GM12878 (cell line): ENCODE results near the gene HOGA1. TPM values are rescaled to one million over a fixed set of nuclear protein-coding genes. Genes with fewer than 3 reads are reported as not detected.

Experiments
- ATAC-seq: fragments of 200-7000 bp; cut with Tn5 transposase; 3 replicates; pipeline ENCODE4 v1.9.1; 2020; ENCODE audit warnings: mild to moderate bottlenecking, moderate library complexity
- BruUV-seq: library from RNA; stranded (reverse); fragments of 400-500 nt; replicated peaks from 2 replicates; lab custom pipeline; 2021; lab: Mats Ljungman, UMichigan
- CTCF ChIA-PET: fragments of 300-600 bp; sonication (Branson Sonifier 250); formaldehyde crosslinking; extraction: SDS; loops from one replicate; lab custom pipeline; 2021; ENCODE audit warnings: inconsistent platforms; lab: Yijun Ruan, JAX
- POLR2A ChIA-PET: fragments of 350-600 bp; formaldehyde crosslinking; extraction: SDS; loops from one replicate; lab custom pipeline; 2021; ENCODE audit warnings: inconsistent platforms; lab: Charles Lee
- RAD21 ChIA-PET: fragments of 300-600 bp; sonication (Branson Sonifier 250); formaldehyde crosslinking; loops from one replicate; lab custom pipeline; 2023; ENCODE audit warnings: antibody characterized with exemption; ENCODE audit not compliant: unreplicated experiment; lab: Charles Lee
- SMC1A ChIA-PET: fragments of 300-600 bp; sonication (Branson Sonifier 250); formaldehyde crosslinking; loops from one replicate; lab custom pipeline; 2023; ENCODE audit not compliant: unreplicated experiment, uncharacterized antibody; lab: Charles Lee
- DNase-seq: peaks from one replicate; pipeline ENCODE4 v3.0.0-alpha.2; 2011; ENCODE audit warnings: low read depth, low spot score
- FAIRE-seq: peaks from 3 replicates; lab custom pipeline; 2011; peaks lifted over from hg19 to GRCh38; lab: Jason Lieb, UNC
- H2AFZ ChIP-seq: 2 replicates; pipeline ENCODE4 v1.6.0; 2011; ENCODE audit warnings: low read depth, low read length, control low read depth; ENCODE audit not compliant: control insufficient read depth
- H3K27ac ChIP-seq: 2 replicates; pipeline ENCODE4 v1.5.1; 2011; ENCODE audit warnings: control low read depth; ENCODE audit not compliant: control insufficient read depth, insufficient read depth
- H3K27me3 ChIP-seq, 2 experiments: replicated peaks in 1 of 2; 2 replicates each; pipeline versions ENCODE4 v1.6.0 to v1.6.1; 2011; ENCODE audit warnings: low read length in 1 of 2; ENCODE audit not compliant: control insufficient read depth in 2 of 2, insufficient read depth in 2 of 2
- H3K36me3 ChIP-seq, 2 experiments: 2 replicates each; pipeline ENCODE4 v1.5.1; 2011; ENCODE audit warnings: low read length in 1 of 2; ENCODE audit not compliant: control insufficient read depth in 2 of 2, insufficient read depth in 2 of 2
- H3K4me1 ChIP-seq: 2 replicates; pipeline ENCODE4 v1.6.1; 2011; ENCODE audit warnings: mild to moderate bottlenecking, low read length, moderate library complexity, mixed read lengths; ENCODE audit not compliant: control insufficient read depth, insufficient read depth
- H3K4me2 ChIP-seq: 2 replicates; pipeline ENCODE4 v1.6.0; 2011; ENCODE audit warnings: control low read depth; ENCODE audit not compliant: control insufficient read depth, insufficient read depth
- H3K4me3 ChIP-seq: fragments of 200-600 bp; sonication (generic); 2 replicates; pipeline ENCODE4 v1.5.1; 2016
- H3K79me2 ChIP-seq: 2 replicates; pipeline ENCODE4 v1.6.0; 2011; ENCODE audit warnings: low read length; ENCODE audit not compliant: control insufficient read depth, insufficient read depth
- H3K9ac ChIP-seq: 2 replicates; pipeline ENCODE4 v1.8.0; 2011; ENCODE audit warnings: low read length, control low read depth, mixed read lengths; ENCODE audit not compliant: control insufficient read depth, insufficient read depth
- H3K9me3 ChIP-seq: replicated peaks from 3 replicates; pipeline ENCODE4 v1.5.1; 2011; ENCODE audit warnings: mild to moderate bottlenecking, low read length; ENCODE audit not compliant: control insufficient read depth, insufficient read depth
- H4K20me1 ChIP-seq: 2 replicates; pipeline ENCODE4 v1.6.0; 2011; ENCODE audit not compliant: control insufficient read depth, insufficient read depth
- BHLHE40 ChIP-seq, 2 experiments: fragments of 450-650 bp in 1 of 2; IDR thresholded peaks; 2 replicates each; pipeline ENCODE4 v1.6.1; 2011 to 2017; ENCODE audit warnings: low read depth in 2 of 2, borderline replicate concordance in 1 of 2, improper control_type of control experiment in 1 of 2, low read length in 1 of 2, mild to moderate bottlenecking in 1 of 2
- FOXK2 ChIP-seq: fragments of 450-650 bp; IDR thresholded peaks from 2 replicates; pipeline ENCODE4 v1.6.1; 2017; ENCODE audit warnings: mild to moderate bottlenecking, moderate library complexity
- GATAD2B ChIP-seq: fragments of 450-650 bp; conservative IDR thresholded peaks from 2 replicates; pipeline ENCODE4 v1.6.1; 2017; ENCODE audit warnings: low read depth, mild to moderate bottlenecking, moderate library complexity
- KLF5 ChIP-seq: fragments of 450-650 bp; IDR thresholded peaks from 2 replicates; pipeline ENCODE4 v1.6.1; 2014; ENCODE audit warnings: mild to moderate bottlenecking; ENCODE audit not compliant: partially characterized antibody
- NFYB ChIP-seq: IDR thresholded peaks from 2 replicates; pipeline ENCODE4 v1.6.1; 2011; ENCODE audit warnings: low read depth, mild to moderate bottlenecking, low read length, improper control_type of control experiment, moderate library complexity; ENCODE audit not compliant: insufficient read depth
- NR2C1 ChIP-seq: fragments of 450-650 bp; IDR thresholded peaks from 2 replicates; pipeline ENCODE4 v1.6.1; 2017; ENCODE audit warnings: antibody characterized with exemption, mild to moderate bottlenecking, moderate library complexity
- POU2F2 ChIP-seq: IDR thresholded peaks from 3 replicates; pipeline ENCODE4 v1.6.1; 2011; ENCODE audit warnings: low read depth, mild to moderate bottlenecking, low read length, borderline replicate concordance
- RB1 ChIP-seq: fragments of 450-650 bp; formaldehyde crosslinking; IDR thresholded peaks from 2 replicates; pipeline ENCODE4 v1.6.1; 2017; ENCODE audit warnings: mild to moderate bottlenecking, borderline replicate concordance
- RBBP5 ChIP-seq: fragments of 200-600 bp; sonication (generic); conservative IDR thresholded peaks from 2 replicates; pipeline ENCODE4 v1.6.1; 2016
- SRF ChIP-seq, 2 experiments: IDR thresholded peaks; 2 replicates each; pipeline ENCODE4 v1.6.1; 2011; ENCODE audit warnings: low read depth in 2 of 2, low read length in 2 of 2, mild to moderate bottlenecking in 1 of 2, moderate library complexity in 1 of 2
- TAF1 ChIP-seq: IDR thresholded peaks from 2 replicates; pipeline ENCODE4 v1.6.1; 2011; ENCODE audit warnings: mild to moderate bottlenecking, low read depth, low read length, borderline replicate concordance
- ZNF217 ChIP-seq: fragments of 450-650 bp; IDR thresholded peaks from 2 replicates; pipeline ENCODE4 v1.6.1; 2017; ENCODE audit warnings: antibody characterized with exemption, mild to moderate bottlenecking
- ZNF384 ChIP-seq: IDR thresholded peaks from 2 replicates; pipeline ENCODE4 v1.6.1; 2012; ENCODE audit warnings: low read depth, mild to moderate bottlenecking, low read length, improper control_type of control experiment, borderline replicate concordance
- ZSCAN29 ChIP-seq: fragments of 450-650 bp; IDR thresholded peaks from 2 replicates; pipeline ENCODE4 v1.6.1; 2017; ENCODE audit warnings: mild to moderate bottlenecking, moderate library complexity
- WGBS: methylation state at CpG from one replicate; pipeline ENCODE4 v1.1.6; 2016; ENCODE audit warnings: low lambda C conversion rate; ENCODE audit not compliant: insufficient replicate concordance, insufficient coverage; ENCODE audit errors: missing lambda C conversion rate; 5-methylcytosine and 5-hydroxymethylcytosine counted together
- in situ Hi-C: fragments of 300-500 bp; cut with MboI; formaldehyde crosslinking; loops from 9 replicates; pipeline ENCODE4 v1.14.3; 2018; ENCODE audit warnings: mixed read lengths
- intact Hi-C: fragments of 100-400 bp; cut with micrococcal nuclease; formaldehyde crosslinking; loops from one replicate; pipeline ENCODE4 v1.14.2; 2022; ENCODE audit not compliant: unreplicated experiment
- polyA plus RNA-seq, 11 experiments: library from polyadenylated mRNA; depleted of rRNA in 4 of 11; unstranded in 6 of 11; stranded (reverse) in 5 of 11; fragments of >200 nt; fragmentation: Nextera tagmentation in 4 of 11; fragmentation: Illumina TruSeq in 1 of 11; extraction: Ambion mirVana in 4 of 11; extraction: Trizol in 1 of 11; gene quantifications; 1 replicate in 1 of 11; 2 replicates in 10 of 11; pipeline versions ENCODE4 v1.2.1 to v1.2.3, GENCODE V29; 2011 to 2016; ENCODE audit warnings: inconsistent platforms in 2 of 11, missing spikeins in 2 of 11, low read depth in 1 of 11
- total RNA-seq, 4 experiments: library from RNA; depleted of rRNA in 3 of 4; stranded (reverse); fragments of >200 nt in 3 of 4; fragmentation: Illumina TruSeq in 1 of 4; extraction: Trizol in 1 of 4; gene quantifications; 2 replicates each; pipeline versions ENCODE4 v1.2.1 to v1.2.3, GENCODE V29; 2013 to 2021
- TF ChIP-seq, protein P1 (sequence below): fragments of 450-650 bp; IDR thresholded peaks from 2 replicates; pipeline ENCODE4 v1.6.1; 2017; ENCODE audit warnings: mild to moderate bottlenecking, low read depth, inconsistent platforms; ENCODE audit not compliant: poor library complexity, severe bottlenecking
- TF ChIP-seq, protein P2 (sequence below): IDR thresholded peaks from 2 replicates; pipeline ENCODE4 v1.6.1; 2012; ENCODE audit warnings: low read depth, low read length, improper control_type of control experiment
- TF ChIP-seq, protein P3 (sequence below): fragments of 450-650 bp; formaldehyde crosslinking; IDR thresholded peaks from 2 replicates; pipeline ENCODE4 v1.4.0; 2022; ENCODE audit warnings: mild to moderate bottlenecking, moderate library complexity

HOGA1 gene
- total and polyA plus RNA-seq, 10 of the 15 experiments (the other 5 are each of a cell fraction or from before 2014, with no cell fraction given): 0.01 to 0.19 (median 0.06) TPM; not detected in 6

DNA sequence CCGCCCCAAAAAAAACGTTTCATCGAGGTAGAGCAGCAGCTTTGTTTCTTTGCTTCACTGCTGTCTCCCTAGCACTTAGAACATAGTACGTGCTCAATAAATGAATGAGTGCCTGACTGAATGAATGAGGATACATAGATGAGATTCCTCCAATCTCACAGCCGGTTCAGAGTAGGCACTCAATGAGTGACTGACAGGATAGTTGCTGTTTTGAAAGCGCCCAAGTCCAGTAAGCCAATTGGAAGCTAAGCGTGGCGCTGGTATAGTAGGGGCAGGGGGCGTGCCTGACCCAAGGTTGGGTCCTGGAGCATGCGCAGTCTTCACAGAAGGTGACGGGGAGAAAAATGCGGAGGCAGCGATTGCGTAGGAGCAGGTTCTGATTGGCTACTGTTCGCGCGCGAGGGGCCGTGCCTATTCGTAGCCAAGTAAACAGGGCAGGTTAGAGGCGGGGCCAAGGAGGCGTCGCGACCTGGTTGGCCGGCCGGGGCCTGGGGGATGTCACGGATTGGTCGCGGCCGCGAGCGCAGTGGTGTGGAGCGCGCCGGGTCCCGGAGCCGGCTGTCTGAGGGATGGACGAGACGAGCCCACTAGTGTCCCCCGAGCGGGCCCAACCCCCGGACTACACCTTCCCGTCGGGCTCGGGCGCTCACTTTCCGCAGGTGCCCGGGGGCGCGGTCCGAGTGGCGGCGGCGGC, 56.1 kb downstream of the HOGA1 start, which contains the start of gene PI4K2A:
Gene PI4K2A (plus strand): TSS at position 498 of the 694 bp plus-strand sequence. CDS start 72 bp downstream, at position 570.
- Histone ChIP-seq H3K4me1 (no peaks in the 10 kb centered on the region; the same call in 1 of the 2 replicates), H3K9ac (peak within 1 kb of the TSS; percentile 80), H3K4me3 (peak within 1 kb of the TSS; percentile 91), H4K20me1 (no peaks in the 10 kb centered on the region), H2AFZ (peak within 1 kb of the TSS; percentile 94), H3K4me2 (peak within 1 kb of the TSS; percentile 90), H3K9me3 (no peaks in the 10 kb centered on the region), H3K79me2 (peaks cover 15% of the 10 kb centered on the region), H3K27ac (peak within 1 kb of the TSS; percentile 58), H3K27me3 (no peaks in the 10 kb centered on the region), H3K36me3 (peaks cover 0 to 3% of the 10 kb centered on the region in 2 experiments; a peak in 1 of 4 replicates)
- in situ Hi-C loops (no loop called here), intact Hi-C loops (no loop called here)
- ATAC-seq: peak; percentile 100
- ChIA-PET RAD21 (interaction anchor here (1.1 kb wide), 1 partner anchor 47 kb away, joined by 4 read pairs; the partner anchor contains the start of gene AVPI1), CTCF (interaction anchor here (0.6 to 1.3 kb wide), 3 partner anchors 35 to 119 kb away, joined by 3 to 4 read pairs (median 3); no protein-coding TSS in a partner anchor), POLR2A (interaction anchor here (1.2 kb wide), 1 partner anchor 8 kb away, joined by 3 read pairs; no protein-coding TSS in a partner anchor), SMC1A (interaction anchor here (1.6 kb wide), 1 partner anchor 8 kb away, joined by 4 read pairs; no protein-coding TSS in a partner anchor)
- DNase-seq: peak; percentile 98
- WGBS: 1% methylated on average over 51 of the region's 54 CpGs
- BruUV-seq: no TSS peak
- FAIRE-seq: peak; percentile 99
- TF ChIP-seq RBBP5 (no peak), NR2C1 (peak; percentile 78), BHLHE40 (IDR thresholded peaks at IDR 0.05; ENCODE audit: borderline replicate concordance in 1 of 2, low read depth in 2 of 2, low read length in 1 of 2) (peak in 1 of 2 experiments; percentile 51; a peak in 2 of 4 replicates), ZNF217 (no peak), NFYB (peak; percentile 93), RB1 (peak; percentile 62; the same call in 1 of the 2 replicates), ZSCAN29 (no peak), KLF5 (peak; percentile 80), FOXK2 (peak; percentile 91), POU2F2 (0 out of 3 replicates have a peak, but pooled peaks have one; percentile 7), GATAD2B (peak; percentile 91; the same call in 1 of the 2 replicates), ZNF384 (no peak), SRF (IDR thresholded peaks at IDR 0.05; ENCODE audit: low read depth in 2 of 2, low read length in 2 of 2) (no peak), TAF1 (peak; percentile 61; the same call in 1 of the 2 replicates)
- TF ChIP-seq, protein P1, sequence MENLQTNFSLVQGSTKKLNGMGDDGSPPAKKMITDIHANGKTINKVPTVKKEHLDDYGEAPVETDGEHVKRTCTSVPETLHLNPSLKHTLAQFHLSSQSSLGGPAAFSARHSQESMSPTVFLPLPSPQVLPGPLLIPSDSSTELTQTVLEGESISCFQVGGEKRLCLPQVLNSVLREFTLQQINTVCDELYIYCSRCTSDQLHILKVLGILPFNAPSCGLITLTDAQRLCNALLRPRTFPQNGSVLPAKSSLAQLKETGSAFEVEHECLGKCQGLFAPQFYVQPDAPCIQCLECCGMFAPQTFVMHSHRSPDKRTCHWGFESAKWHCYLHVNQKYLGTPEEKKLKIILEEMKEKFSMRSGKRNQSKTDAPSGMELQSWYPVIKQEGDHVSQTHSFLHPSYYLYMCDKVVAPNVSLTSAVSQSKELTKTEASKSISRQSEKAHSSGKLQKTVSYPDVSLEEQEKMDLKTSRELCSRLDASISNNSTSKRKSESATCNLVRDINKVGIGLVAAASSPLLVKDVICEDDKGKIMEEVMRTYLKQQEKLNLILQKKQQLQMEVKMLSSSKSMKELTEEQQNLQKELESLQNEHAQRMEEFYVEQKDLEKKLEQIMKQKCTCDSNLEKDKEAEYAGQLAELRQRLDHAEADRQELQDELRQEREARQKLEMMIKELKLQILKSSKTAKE: no peak
- TF ChIP-seq, protein P2, sequence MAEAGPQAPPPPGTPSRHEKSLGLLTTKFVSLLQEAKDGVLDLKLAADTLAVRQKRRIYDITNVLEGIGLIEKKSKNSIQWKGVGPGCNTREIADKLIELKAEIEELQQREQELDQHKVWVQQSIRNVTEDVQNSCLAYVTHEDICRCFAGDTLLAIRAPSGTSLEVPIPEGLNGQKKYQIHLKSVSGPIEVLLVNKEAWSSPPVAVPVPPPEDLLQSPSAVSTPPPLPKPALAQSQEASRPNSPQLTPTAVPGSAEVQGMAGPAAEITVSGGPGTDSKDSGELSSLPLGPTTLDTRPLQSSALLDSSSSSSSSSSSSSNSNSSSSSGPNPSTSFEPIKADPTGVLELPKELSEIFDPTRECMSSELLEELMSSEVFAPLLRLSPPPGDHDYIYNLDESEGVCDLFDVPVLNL: peak; percentile 61
- TF ChIP-seq, protein P3, sequence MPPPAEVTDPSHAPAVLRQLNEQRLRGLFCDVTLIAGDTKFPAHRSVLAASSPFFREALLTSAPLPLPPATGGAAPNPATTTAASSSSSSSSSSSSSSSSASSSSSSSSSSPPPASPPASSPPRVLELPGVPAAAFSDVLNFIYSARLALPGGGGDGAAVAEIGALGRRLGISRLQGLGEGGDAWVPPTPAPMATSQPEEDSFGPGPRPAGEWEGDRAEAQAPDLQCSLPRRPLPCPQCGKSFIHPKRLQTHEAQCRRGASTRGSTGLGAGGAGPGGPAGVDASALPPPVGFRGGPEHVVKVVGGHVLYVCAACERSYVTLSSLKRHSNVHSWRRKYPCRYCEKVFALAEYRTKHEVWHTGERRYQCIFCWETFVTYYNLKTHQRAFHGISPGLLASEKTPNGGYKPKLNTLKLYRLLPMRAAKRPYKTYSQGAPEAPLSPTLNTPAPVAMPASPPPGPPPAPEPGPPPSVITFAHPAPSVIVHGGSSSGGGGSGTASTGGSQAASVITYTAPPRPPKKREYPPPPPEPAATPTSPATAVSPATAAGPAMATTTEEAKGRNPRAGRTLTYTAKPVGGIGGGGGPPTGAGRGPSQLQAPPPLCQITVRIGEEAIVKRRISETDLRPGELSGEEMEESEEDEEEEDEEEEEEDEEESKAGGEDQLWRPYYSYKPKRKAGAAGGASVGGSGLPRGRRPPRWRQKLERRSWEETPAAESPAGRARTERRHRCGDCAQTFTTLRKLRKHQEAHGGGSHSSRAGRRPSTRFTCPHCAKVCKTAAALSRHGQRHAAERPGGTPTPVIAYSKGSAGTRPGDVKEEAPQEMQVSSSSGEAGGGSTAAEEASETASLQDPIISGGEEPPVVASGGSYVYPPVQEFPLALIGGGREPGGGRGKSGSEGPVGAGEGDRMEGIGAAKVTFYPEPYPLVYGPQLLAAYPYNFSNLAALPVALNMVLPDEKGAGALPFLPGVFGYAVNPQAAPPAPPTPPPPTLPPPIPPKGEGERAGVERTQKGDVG: no peak
